ENCODE results near the gene ZBTB39.

The ZBTB39 gene

GRCh38 chr12:57040750-57041149 lies 34.4 kb upstream of the ZBTB39 start:
- no peak for TF ChIP-seq CTCF (IDR thresholded peaks at IDR 0.05; ENCODE audit: insufficient read depth, missing control alignments)
- DNase-seq (ENCODE audit: insufficient read length, low spot score) (no peak), FAIRE-seq (no peak)

GRCh38 chr12:57040211-57040610 lies 33.9 kb upstream of the ZBTB39 start:
- FAIRE-seq: no peak
- DNase-seq (ENCODE audit: insufficient read length, low spot score): no peak
- no peak for TF ChIP-seq CTCF (IDR thresholded peaks at IDR 0.05; ENCODE audit: insufficient read depth, missing control alignments)

DNA sequence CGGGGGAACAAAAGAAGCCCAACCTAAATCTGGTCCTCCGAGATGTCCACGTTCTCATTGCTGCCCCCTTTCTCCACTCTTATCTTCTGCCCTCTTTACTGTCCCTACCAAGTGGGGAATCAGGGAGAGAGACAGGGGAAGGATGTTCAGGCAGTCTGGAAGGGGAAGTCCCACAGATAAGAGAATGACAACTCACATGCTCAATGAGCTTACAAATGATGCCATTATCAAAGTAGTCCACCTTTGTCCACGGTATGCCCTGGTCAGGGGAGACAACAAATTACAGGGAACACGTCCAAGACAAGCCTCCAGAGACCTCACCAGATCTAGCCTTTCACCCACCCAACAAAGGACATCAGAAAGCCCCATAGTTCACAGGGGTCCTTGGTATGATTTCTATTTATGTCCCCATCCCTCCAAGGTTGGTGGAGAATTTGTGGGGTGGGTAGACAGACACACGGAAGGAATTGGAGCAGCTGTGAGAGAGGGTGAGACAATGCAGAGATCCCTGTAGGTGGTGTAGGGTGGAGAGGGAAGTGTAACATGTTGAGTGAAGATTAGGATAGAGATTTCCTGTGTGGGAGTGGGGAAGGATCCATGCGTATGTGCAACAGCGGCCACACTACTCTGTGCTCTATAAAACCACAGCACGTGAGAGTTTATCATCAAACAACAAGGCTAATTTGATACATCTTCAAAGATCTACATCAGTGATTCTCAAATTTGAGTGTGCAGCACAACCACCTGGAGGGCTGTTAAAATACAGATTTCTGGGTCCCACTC lies 32.9 kb upstream of the ZBTB39 start:
- TF ChIP-seq CTCF (IDR thresholded peaks at IDR 0.05; ENCODE audit: insufficient read depth, missing control alignments): no peak
- FAIRE-seq (no peak), DNase-seq (ENCODE audit: insufficient read length, low spot score) (no peak)

- TF ChIP-seq CTCF (IDR thresholded peaks at IDR 0.05; ENCODE audit: insufficient read depth, missing control alignments): no peak
- DNase-seq (ENCODE audit: insufficient read length, low spot score) (no peak), FAIRE-seq (no peak)
Observed at GRCh38 chr12:57037264-57037663, 30.9 kb upstream of the ZBTB39 start.

GRCh38 chr12:57033431-57033830 lies 27.1 kb upstream of the ZBTB39 start:
- TF ChIP-seq CTCF (IDR thresholded peaks at IDR 0.05; ENCODE audit: insufficient read depth, missing control alignments): no peak
- FAIRE-seq (no peak), DNase-seq (ENCODE audit: insufficient read length, low spot score) (no peak)

DNA sequence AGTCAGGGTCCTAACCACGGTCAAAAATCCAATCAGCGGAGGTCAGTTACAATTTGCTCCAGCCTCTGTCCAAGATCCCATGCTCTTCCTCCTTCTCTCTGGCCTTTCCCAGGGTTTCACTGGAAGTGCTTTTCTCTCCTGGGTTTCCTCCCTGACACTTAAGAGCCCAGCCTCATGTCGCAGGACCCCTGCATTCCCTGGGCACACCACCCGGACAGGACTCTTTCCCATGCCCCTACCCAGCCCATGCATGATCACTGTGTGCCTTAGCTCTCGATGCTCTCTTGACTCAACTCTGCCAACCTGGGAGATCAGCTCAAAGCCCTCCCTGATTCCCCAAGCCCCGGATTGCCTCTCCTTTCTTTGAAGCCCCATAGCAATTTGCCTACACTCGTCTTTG lies 25.4 kb upstream of the ZBTB39 start:
- DNase-seq (ENCODE audit: insufficient read length, low spot score) (no peak), FAIRE-seq (no peak)
- TF ChIP-seq CTCF (IDR thresholded peaks at IDR 0.05; ENCODE audit: insufficient read depth, missing control alignments): no peak

- no peak for TF ChIP-seq CTCF (IDR thresholded peaks at IDR 0.05; ENCODE audit: insufficient read depth, missing control alignments)
- FAIRE-seq: no peak
- DNase-seq (ENCODE audit: insufficient read length, low spot score): no peak
Observed at GRCh38 chr12:57031138-57031725, 24.9 kb upstream of the ZBTB39 start.
